HG02588 (cell line): ENCODE results near the gene CHI3L1.

Experiments
- ATAC-seq: cut with Tn5 transposase; IDR thresholded peaks from one replicate; pipeline ENCODE4 v1.9.1; 2021; ENCODE audit warnings: mild to moderate bottlenecking, moderate library complexity; ENCODE audit not compliant: unreplicated experiment

The CHI3L1 gene

GRCh38 chr1:203181586-203182386 is 4.7 kb downstream of the CHI3L1 start:
- no peak for ATAC-seq

GRCh38 chr1:203180611-203181330 is 5.7 kb downstream of the CHI3L1 start:
- no peak for ATAC-seq

- no peak for ATAC-seq
Observed at GRCh38 chr1:203179667-203180005, 6.9 kb downstream of the CHI3L1 start.

GRCh38 chr1:203178821-203179666 is 7.5 kb downstream of the CHI3L1 start:
- ATAC-seq = no peak

- ATAC-seq = no peak
Observed at GRCh38 chr1:203178083-203178482, 8.4 kb downstream of the CHI3L1 start.

- no peak for ATAC-seq
Observed at GRCh38 chr1:203177470-203178039, 8.9 kb downstream of the CHI3L1 start.

- no peak for ATAC-seq
Observed at GRCh38 chr1:203177036-203177405, 9.5 kb downstream of the CHI3L1 start.

GRCh38 chr1:203176273-203177035 is 10.1 kb downstream of the CHI3L1 start:
- no peak for ATAC-seq

GRCh38 chr1:203175827-203176241 is 10.7 kb downstream of the CHI3L1 start:
- no peak for ATAC-seq

GRCh38 chr1:203175237-203175826 is 11.2 kb downstream of the CHI3L1 start, which contains the start of gene MYBPH:
Gene MYBPH, minus strand, starts transcription at chr1:203175826. Its CDS starts 71 bp downstream, at chr1:203175755.
- ATAC-seq = no peak

- no peak for ATAC-seq
Observed at GRCh38 chr1:203174324-203174985, 12.0 kb downstream of the CHI3L1 start.

GRCh38 chr1:203173566-203173965 is 12.9 kb downstream of the CHI3L1 start:
- ATAC-seq = peak; percentile 73

GRCh38 chr1:203173011-203173555 is 13.4 kb downstream of the CHI3L1 start:
- no peak for ATAC-seq

GRCh38 chr1:203172184-203173010 is 14.1 kb downstream of the CHI3L1 start:
- no peak for ATAC-seq

- ATAC-seq = no peak
Observed at GRCh38 chr1:203171341-203172183, 14.9 kb downstream of the CHI3L1 start.

- ATAC-seq = no peak
Observed at GRCh38 chr1:203170625-203171330, 15.7 kb downstream of the CHI3L1 start.
